ENCODE results near the gene COX6B1. TPM values are rescaled to one million over a fixed set of nuclear protein-coding genes. Genes with fewer than 3 reads are reported as not detected.

The COX6B1 gene
- polyA plus RNA-seq, 1 donor from 2014 or later: 1,013 TPM

DNA sequence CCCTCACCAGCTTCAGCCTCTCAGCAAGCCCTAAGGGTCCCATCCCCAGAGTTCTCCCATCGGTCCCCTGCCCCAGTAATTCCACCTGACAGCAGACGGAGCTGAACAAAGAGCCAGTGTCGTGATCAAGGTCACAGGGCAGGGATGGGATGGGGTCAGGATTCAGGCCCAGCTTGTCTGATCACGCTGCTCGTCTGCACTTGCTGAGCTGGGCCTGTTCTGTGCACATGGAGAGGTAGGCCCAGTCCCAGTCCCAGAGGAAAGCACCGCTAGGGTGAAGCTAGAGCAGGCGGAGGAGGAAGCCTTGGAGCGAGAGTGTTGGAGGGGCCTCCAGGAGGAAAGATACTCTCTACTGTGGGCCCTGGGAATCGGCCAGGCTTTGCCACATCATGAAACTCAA, 26.4 kb upstream of the COX6B1 start:
- Histone ChIP-seq H3K36me3 (ENCODE audit: insufficient read depth, low read length) (no peaks in the 10 kb centered on the region), H3K4me2 (ENCODE audit: low read length) (no peak overlapping the region), H3K9me3 (ENCODE audit: low read length) (no peaks in the 10 kb centered on the region), H3K27ac (ENCODE audit: low read length) (no peak overlapping the region), H2AFZ (ENCODE audit: low read depth, low read length) (no peak overlapping the region), H3K27me3 (ENCODE audit: insufficient read depth, low read depth, low read length) (no peaks in the 10 kb centered on the region), H3K4me3 (ENCODE audit: low read length) (no peak overlapping the region), H3F3A (ENCODE audit: insufficient read depth, low read length, poor library complexity, severe bottlenecking) (no peaks in the 10 kb centered on the region), H3K9ac (ENCODE audit: low read length) (no peak overlapping the region), H3K79me2 (replicated peaks; ENCODE audit: insufficient read depth, low read length) (no peaks in the 10 kb centered on the region), H3K9me2 (ENCODE audit: insufficient read depth, low read length) (no peaks in the 10 kb centered on the region), H4K20me1 (ENCODE audit: insufficient read depth) (no peaks in the 10 kb centered on the region)
- no peak for TF ChIP-seq RAD21 (conservative IDR thresholded peaks at IDR 0.05)
- TF ChIP-seq, protein P1, sequence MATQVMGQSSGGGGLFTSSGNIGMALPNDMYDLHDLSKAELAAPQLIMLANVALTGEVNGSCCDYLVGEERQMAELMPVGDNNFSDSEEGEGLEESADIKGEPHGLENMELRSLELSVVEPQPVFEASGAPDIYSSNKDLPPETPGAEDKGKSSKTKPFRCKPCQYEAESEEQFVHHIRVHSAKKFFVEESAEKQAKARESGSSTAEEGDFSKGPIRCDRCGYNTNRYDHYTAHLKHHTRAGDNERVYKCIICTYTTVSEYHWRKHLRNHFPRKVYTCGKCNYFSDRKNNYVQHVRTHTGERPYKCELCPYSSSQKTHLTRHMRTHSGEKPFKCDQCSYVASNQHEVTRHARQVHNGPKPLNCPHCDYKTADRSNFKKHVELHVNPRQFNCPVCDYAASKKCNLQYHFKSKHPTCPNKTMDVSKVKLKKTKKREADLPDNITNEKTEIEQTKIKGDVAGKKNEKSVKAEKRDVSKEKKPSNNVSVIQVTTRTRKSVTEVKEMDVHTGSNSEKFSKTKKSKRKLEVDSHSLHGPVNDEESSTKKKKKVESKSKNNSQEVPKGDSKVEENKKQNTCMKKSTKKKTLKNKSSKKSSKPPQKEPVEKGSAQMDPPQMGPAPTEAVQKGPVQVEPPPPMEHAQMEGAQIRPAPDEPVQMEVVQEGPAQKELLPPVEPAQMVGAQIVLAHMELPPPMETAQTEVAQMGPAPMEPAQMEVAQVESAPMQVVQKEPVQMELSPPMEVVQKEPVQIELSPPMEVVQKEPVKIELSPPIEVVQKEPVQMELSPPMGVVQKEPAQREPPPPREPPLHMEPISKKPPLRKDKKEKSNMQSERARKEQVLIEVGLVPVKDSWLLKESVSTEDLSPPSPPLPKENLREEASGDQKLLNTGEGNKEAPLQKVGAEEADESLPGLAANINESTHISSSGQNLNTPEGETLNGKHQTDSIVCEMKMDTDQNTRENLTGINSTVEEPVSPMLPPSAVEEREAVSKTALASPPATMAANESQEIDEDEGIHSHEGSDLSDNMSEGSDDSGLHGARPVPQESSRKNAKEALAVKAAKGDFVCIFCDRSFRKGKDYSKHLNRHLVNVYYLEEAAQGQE (IDR thresholded peaks at IDR 0.05; ENCODE audit: borderline replicate concordance): no peak
- TF ChIP-seq EP300 (conservative IDR thresholded peaks at IDR 0.05; ENCODE audit: poor library complexity, severe bottlenecking): no peak
- TF ChIP-seq, protein P2, sequence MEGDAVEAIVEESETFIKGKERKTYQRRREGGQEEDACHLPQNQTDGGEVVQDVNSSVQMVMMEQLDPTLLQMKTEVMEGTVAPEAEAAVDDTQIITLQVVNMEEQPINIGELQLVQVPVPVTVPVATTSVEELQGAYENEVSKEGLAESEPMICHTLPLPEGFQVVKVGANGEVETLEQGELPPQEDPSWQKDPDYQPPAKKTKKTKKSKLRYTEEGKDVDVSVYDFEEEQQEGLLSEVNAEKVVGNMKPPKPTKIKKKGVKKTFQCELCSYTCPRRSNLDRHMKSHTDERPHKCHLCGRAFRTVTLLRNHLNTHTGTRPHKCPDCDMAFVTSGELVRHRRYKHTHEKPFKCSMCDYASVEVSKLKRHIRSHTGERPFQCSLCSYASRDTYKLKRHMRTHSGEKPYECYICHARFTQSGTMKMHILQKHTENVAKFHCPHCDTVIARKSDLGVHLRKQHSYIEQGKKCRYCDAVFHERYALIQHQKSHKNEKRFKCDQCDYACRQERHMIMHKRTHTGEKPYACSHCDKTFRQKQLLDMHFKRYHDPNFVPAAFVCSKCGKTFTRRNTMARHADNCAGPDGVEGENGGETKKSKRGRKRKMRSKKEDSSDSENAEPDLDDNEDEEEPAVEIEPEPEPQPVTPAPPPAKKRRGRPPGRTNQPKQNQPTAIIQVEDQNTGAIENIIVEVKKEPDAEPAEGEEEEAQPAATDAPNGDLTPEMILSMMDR (IDR thresholded peaks at IDR 0.05; ENCODE audit: poor library complexity, severe bottlenecking): no peak
- TF ChIP-seq TAF1 (IDR thresholded peaks at IDR 0.05; ENCODE audit: low read depth): no peak

DNA sequence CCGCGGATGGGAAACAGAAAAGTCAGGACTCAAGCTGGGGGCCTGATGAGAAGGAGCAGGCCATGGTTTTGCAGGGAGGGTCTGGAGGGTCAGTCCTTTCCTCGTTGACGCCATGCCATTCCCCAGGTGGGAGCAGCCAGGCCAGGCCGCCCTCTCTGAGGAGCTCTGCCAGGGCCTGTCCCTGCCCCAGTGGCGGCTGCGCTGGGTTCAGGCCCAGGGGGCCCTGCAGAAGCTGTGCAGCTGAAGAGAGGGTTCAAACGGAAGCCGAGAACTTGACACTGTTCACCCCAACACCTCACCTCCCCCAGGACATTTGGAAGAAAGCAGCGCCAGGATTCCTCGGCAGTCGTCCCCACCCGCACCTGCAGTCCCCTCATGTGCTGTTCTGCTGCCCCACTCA, 25.4 kb upstream of the COX6B1 start:
- Histone ChIP-seq H3K36me3 (ENCODE audit: insufficient read depth, low read length) (no peaks in the 10 kb centered on the region), H2AFZ (ENCODE audit: low read depth, low read length) (no peak overlapping the region)
- no peak for TF ChIP-seq POLR2AphosphoS5 (IDR thresholded peaks at IDR 0.05)
- TF ChIP-seq EZH2 (IDR thresholded peaks at IDR 0.05; ENCODE audit: borderline replicate concordance, insufficient read depth, low read length, poor library complexity, severe bottlenecking): no peak
- TF ChIP-seq, protein P2 (IDR thresholded peaks at IDR 0.05; ENCODE audit: poor library complexity, severe bottlenecking): no peak
- TF ChIP-seq MXI1 (conservative IDR thresholded peaks at IDR 0.05; ENCODE audit: poor library complexity, severe bottlenecking): no peak

More for the DNA sequence above, 25.4 kb upstream of the COX6B1 start:
- no peaks in the 10 kb centered on the region for H3F3A ChIP-seq (ENCODE audit: insufficient read depth, low read length, poor library complexity, severe bottlenecking)
- H4K20me1 ChIP-seq (ENCODE audit: insufficient read depth): no peaks in the 10 kb centered on the region
- H3K4me3 ChIP-seq (ENCODE audit: low read length): no peak overlapping the region
- H3K9me3 ChIP-seq (ENCODE audit: low read length): no peaks in the 10 kb centered on the region
- H3K4me2 ChIP-seq (ENCODE audit: low read length): no peak overlapping the region
- H3K79me2 ChIP-seq (replicated peaks; ENCODE audit: insufficient read depth, low read length): no peaks in the 10 kb centered on the region
- no peak overlapping the region for H3K27ac ChIP-seq (ENCODE audit: low read length)
- no peaks in the 10 kb centered on the region for H3K9me2 ChIP-seq (ENCODE audit: insufficient read depth, low read length)
- H3K27me3 ChIP-seq (ENCODE audit: insufficient read depth, low read depth, low read length): no peaks in the 10 kb centered on the region
- no peak overlapping the region for H3K9ac ChIP-seq (ENCODE audit: low read length)
